ENCODE results near the gene OGDH. TPM values are rescaled to one million over a fixed set of nuclear protein-coding genes. Genes with fewer than 3 reads are reported as not detected.

Gene OGDH
- total RNA-seq, 1 donor from 2014 or later, result 664 TPM

DNA sequence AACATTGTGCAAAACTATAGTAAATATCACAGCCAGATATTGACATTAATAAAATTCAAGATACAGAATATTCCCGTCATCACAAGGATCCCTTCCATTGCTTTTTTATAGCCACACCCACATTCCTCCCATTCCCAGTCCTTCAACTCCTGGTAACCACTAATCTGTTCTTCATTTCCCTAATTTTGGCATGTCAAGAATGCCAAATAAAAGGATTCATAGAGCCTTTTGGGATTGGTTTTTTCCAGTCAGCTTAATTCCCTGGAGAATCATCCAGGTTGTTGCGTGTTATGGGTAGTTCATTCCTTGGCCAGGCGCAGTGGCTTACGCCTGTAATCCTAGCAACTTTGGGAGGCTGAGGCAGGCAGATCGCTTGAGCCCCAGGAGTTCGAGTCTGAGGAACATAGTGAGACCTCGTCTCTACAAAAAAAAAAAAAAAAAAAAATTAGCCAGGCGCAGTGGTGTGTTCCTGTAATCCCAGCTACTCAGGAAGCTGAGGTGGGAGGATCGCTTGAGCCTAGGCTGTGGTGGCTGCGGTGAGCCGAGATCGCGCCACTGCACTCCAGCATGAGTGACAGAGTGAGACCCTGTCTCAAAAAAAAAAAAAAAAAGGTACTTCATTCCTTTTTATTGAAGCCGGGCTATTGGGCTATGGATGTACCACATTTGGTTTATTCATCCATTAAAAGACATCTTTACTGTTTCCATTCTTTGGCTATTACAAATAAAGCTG is 2.7 kb downstream of the OGDH start:
- no peak for DNase-seq
- no peak for ATAC-seq (ENCODE audit: poor library complexity)
- intact Hi-C loops (cut with DNase I), result loop anchor here (5.0 to 10.0 kb wide), 2 partner anchors 146 to 188 kb away; partner anchors contain the start of gene PPIA

- ATAC-seq (ENCODE audit: poor library complexity), result no peak
- intact Hi-C loops (cut with DNase I), result loop anchor here (5.0 to 10.0 kb wide), 2 partner anchors 145 to 187 kb away; partner anchors contain the start of gene PPIA
- DNase-seq, result no peak
These were observed 3.4 kb downstream of the OGDH start for GRCh38 chr7:44609829-44610228.

DNA sequence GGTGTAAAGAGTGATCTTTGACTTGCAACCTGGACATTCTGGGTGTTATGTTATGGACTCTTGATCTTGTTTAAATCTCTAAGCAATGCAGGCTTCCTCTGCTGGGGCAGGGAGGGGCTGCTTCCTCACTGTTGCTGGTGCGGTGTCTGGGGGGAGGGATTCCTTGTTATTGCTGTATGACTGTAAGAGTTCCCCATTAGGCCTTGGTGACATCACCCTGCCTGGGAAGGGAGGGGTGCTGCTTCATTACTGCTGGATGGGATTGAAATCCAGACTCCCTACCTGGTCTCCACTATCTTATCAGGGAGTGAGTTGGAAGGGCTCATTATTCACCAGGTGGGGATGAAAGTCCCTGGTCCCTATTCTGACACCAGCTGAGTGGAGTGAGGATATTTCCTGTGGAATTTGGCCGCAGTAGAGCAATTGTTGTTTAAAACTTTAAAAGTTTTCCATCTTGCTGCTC is 8.8 kb downstream of the OGDH start:
- ATAC-seq (ENCODE audit: poor library complexity), result peak; percentile 57
- DNase-seq, result peak; percentile 66

DNA sequence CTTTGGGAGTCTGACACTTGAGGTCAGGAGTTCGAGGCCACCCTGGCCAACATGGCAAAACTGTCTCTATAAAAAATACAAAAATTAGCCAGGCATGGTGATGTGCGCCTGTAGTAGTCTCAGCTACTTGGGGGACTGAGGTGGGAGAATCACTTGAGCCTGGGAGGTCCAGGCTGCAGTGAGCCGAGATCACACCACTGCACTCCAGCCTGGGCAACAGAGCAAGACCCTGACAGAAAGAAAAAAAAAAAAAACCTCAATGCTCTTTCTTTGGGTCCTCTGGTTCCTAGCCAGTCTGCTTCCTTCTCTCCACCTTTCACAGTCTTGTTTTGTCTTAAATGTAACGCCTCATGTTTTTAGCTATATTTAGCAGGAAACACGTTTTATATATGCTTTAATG is 9.4 kb downstream of the OGDH start:
- DNase-seq, result no peak
- no peak for ATAC-seq (ENCODE audit: poor library complexity)
- intact Hi-C loops (cut with DNase I), result no loop called here

More for the DNA sequence above, 8.8 kb downstream of the OGDH start:
- intact Hi-C loops (cut with DNase I), result no loop called here

- DNase-seq, result no peak
- intact Hi-C loops (cut with DNase I), result no loop called here
- no peak for ATAC-seq (ENCODE audit: poor library complexity)
These were observed 10.1 kb downstream of the OGDH start for GRCh38 chr7:44616545-44616944.

- DNase-seq (no peak), ATAC-seq (ENCODE audit: poor library complexity) (no peak)
- intact Hi-C loops (cut with DNase I), result no loop called here
These were observed 10.9 kb downstream of the OGDH start for GRCh38 chr7:44617225-44617890.

- intact Hi-C loops (cut with DNase I), result no loop called here
- ATAC-seq (ENCODE audit: poor library complexity) (no peak), DNase-seq (no peak)
These were observed 11.6 kb downstream of the OGDH start for GRCh38 chr7:44618045-44618444.

DNA sequence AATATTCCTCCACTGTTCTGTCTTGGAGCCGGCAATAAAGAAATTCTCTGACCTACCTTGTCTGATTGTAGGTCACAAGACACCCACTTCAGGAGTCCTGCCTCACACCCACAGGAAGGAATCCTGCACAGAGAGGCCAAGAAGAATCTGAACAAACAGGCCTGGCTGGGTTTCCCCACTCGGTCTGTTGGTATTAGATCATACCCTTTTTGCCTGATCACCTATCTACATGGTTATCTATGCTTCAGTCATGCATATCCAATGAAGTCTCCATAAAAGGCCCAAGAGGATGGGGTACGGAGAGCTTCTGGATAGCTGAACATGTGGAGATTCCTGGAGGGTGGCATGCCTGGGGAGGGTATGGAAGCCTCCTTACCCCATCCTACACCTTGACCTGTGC is 12.3 kb downstream of the OGDH start:
- intact Hi-C loops (cut with DNase I), result no loop called here
- no peak for DNase-seq
- ATAC-seq (ENCODE audit: poor library complexity), result no peak

DNA sequence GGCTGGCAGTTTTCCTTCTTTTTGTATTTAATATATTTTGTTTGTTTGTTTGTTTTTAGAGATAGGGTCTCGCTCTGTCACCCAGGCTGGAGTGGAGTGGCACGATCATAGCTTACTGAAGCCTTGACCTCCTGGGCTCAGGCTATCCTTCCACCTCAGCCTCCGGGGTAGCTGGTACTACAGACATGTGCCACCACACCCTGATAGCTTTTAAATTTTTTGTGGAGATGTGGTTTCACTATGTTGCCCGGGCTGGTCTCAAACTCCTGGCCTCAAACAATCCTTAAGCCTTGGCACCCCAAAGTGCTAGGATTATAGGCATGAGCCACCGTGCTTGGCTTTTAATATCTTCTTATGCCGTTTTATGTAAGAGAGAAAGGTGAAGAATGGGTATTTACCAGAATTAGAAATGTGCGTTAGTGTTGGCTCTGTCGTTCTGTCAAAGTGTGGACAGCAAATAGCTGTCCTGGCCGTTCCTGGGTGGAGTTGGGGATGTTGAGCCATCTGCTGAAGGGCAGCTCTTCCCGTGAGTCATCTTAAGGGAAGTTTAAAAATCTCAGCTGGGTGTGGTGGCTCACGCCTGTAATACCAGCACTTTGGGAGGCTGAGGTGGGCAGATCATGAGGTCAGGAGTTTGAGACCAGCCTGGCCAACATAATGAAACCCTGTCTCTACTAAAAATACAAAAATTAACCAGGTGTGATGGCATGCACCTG is 14.8 kb downstream of the OGDH start:
- DNase-seq (peak; percentile 58), ATAC-seq (ENCODE audit: poor library complexity) (peak; percentile 44)
- intact Hi-C loops (cut with DNase I), result no loop called here

GRCh38 chr7:44621750-44622103 is 15.3 kb downstream of the OGDH start:
- ATAC-seq (ENCODE audit: poor library complexity), result no peak
- no peak for DNase-seq
- intact Hi-C loops (cut with DNase I), result no loop called here

DNA sequence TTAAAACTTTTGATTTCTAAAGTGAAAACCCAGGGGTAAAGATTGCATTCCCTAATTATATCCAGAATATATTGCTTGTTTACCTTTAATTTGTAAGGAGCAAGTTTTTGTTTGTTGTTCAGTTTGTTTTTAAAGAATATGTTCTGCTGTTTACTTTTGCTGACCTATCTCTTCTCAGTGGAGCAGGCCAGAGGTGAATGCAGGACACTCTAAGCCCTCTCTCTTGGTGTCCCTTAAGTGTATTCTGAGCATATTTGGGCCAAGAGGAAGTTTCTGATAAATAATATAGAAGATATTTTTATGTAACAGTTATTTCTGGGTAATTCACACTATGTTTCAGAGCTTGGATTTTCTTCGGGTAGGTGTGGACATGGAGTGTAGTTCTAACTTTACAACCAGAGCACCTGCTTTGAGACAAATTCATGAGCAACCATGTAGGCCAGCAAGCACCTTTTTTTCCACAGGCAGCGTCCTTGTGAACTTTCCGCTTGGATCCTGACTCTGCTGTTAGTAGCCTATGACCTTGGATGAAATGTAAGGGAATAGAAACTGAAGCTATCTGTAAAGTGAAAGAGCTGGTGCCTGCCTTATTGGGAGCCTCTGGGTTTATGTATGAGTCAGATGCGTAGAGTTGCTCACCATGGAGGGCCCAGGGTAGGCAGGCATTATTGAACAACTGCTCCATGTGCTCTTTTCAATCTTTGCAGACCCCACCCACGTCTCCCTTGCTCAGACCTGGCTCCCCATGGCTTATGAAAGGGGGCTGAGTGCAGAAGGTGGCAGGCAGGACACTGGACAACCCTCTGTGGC is 16.1 kb downstream of the OGDH start:
- intact Hi-C loops (cut with DNase I), result no loop called here
- ATAC-seq (ENCODE audit: poor library complexity) (peak; percentile 38), DNase-seq (no peak)

DNA sequence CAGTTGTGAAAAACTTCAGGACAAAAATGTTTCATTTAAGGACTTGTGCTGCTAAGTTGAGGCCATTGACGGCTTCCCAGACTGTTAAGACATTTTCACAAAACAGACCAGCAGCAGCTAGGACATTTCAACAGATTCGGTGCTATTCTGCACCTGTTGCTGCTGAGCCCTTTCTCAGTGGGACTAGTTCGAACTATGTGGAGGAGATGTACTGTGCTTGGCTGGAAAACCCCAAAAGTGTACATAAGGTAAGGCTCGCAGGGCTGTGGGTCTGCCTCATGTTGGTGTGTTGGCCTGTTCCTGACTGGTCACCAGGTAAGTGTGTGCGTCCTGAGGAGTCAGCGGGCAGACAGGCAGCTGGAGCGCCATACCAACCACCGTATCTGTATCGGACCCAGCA is 17.9 kb downstream of the OGDH start:
- ATAC-seq (ENCODE audit: poor library complexity), result no peak
- intact Hi-C loops (cut with DNase I), result no loop called here
- DNase-seq, result no peak

DNA sequence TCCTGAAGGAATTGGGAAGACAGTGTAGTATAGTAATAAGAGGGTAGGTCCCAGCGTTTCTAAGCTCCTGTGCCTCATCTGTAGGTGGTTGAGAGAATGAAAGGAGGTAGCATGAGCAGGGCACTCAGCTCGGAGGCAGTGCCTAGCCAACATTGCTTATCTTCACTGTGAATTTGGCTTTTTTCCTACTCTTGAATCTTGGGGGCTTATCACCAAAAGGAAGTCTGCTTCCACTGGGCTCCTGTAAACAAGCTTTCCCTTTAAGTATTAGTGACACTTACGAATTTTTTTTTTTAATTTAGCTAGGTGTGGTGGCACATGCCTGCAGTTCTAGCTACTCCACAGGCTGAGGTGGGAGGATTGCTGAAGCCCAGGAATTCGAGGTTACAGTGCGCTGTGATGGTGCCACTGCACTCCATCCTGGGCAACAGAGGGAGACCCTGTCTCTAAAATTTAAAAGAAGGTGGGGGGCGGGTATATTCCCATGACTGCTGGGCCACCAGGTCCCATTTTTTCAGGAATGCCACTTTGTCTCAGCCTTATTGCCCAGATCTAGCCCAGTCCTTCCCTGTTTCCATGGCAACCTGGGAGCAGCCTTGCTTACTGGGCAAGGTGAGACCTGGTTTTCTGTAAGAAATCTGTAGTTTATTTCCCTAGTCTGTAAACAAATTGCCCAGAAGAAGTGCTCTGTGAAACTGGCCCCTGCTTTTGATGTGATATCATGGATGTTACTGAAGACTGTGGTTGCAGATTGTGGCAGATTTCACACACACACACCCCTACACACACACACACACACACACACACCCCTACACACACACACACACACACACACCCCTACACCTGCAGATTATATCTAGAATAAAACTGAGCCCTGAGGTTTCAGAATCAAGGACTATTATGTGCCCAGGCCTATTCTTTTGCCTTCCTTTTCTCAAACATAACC is 19.4 kb downstream of the OGDH start:
- no peak for DNase-seq
- ATAC-seq (ENCODE audit: poor library complexity), result no peak
- intact Hi-C loops (cut with DNase I), result no loop called here

GRCh38 chr7:44626620-44627019 is 20.2 kb downstream of the OGDH start:
- intact Hi-C loops (cut with DNase I), result no loop called here
- ATAC-seq (ENCODE audit: poor library complexity), result no peak
- no peak for DNase-seq

DNA sequence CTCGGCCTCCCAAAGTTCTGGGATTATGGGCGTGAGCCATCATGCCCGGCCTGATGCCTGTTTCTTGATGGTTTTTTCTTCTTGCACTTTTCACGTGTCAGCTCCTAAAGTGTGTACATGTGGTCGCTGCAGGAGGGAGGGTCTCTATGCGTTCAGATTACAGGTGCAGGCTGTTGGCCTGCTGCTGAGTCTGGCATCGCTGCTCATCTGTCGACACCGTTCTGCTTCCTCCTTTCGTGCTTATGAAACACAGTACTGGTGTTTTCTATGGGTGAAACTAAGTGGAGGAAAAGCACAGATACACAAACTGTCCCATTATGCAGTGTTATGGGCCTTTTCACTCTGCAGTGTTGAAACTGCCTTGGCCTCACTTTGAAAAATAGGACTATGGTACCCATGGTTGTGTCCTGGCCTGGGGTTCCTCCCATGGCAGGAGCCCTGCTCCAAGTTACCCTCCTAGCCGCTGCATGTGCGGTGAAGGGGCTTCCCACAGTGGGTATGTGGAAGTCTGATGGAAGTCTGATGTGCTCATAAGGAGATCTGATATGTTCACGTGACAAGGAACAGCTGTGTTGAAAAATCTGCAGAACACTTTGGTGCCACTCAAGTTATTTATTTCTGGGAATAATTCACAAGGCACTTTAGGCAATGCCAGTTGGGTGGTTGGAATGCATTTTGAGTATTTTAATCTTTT is 23.5 kb downstream of the OGDH start:
- no peak for ATAC-seq (ENCODE audit: poor library complexity)
- intact Hi-C loops (cut with DNase I), result no loop called here
- DNase-seq, result no peak

DNA sequence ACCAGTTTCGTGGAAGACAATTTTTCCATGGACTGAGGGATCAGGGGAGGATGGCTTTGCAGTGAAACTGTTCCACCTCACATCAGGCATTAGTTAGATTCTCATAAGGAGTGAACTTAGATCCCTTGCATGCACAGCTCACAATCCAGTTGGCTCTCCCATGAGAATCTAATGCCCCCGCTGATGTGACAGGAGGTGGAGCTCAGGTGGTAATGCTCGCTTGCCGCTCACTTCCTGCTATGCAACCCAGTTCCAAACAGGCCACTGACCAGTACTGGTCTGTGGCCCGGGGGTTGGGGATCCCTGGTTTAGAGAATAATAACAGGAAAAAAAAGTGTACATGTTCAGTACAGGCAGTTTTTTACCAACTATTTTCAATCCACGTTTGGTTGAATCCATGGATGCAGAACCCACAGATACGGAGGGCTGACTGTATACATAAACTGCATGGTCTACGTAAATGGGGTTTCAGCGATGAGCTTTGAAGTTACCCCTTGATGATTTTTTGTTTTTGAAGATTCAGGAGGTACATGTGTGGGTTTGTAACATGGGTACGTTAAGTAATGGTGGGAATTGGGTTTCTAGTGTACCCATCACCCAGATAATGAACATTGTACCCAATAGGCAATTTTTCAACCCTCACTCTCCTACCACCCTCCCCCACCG is 24.5 kb downstream of the OGDH start:
- no peak for DNase-seq
- intact Hi-C loops (cut with DNase I), result no loop called here
- no peak for ATAC-seq (ENCODE audit: poor library complexity)

Data from Right ventricle myocardium superior (tissue), 1 donor.